CD1c-positive myeloid dendritic cell (primary cell): ENCODE measurements around the gene RALB.

ENCODE experiments used
- DNase-seq: peaks from one replicate; pipeline ENCODE4 v3.0.0-alpha.2; 2016; ENCODE audit errors: extremely low spot score

The RALB gene, protein sequence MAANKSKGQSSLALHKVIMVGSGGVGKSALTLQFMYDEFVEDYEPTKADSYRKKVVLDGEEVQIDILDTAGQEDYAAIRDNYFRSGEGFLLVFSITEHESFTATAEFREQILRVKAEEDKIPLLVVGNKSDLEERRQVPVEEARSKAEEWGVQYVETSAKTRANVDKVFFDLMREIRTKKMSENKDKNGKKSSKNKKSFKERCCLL

DNA sequence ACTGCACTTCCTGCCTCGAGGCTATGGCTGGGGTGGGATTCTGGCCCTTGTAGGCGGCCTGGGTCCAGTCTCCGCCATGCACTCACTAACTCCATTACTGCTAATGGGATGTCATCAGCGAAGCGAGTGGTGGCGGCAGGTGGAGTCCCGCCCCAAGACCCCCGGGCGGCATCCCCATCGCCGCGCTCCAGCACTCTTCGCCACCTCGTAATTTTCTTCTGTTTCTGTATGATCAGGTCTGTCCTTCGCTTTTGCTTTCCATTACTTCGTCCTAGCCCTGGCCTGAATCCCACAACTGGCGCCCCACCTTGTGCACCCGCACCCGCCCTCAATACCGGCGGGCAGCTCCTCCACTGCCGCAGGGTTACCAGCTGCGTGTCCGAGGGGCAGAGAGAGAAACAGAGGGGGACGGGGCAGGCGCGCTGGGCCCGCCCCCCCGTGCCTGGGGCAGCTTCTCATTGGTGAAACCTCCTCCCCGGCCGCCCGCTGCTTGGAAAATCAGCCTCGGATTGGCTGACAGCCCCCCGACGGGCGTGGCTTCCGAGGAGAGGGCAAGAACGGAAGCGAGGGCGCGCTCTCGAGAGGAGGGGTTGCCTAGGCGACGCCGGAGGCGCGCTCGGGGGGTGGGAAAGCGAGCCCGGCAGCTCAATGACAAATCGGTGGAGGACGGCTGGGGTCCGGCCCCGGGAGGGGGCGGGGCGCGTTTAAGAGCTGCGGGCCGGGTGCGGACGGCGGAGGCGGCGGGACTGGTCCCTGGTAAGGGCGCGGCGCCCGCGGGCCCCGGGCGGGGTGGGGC lies at the start of gene RALB:
RALB (plus strand) TSS at position 628 of the 796 bp plus-strand sequence. CDS start 25,813 bp downstream, outside the sequence.
- DNase-seq: peak; percentile 99

DNA sequence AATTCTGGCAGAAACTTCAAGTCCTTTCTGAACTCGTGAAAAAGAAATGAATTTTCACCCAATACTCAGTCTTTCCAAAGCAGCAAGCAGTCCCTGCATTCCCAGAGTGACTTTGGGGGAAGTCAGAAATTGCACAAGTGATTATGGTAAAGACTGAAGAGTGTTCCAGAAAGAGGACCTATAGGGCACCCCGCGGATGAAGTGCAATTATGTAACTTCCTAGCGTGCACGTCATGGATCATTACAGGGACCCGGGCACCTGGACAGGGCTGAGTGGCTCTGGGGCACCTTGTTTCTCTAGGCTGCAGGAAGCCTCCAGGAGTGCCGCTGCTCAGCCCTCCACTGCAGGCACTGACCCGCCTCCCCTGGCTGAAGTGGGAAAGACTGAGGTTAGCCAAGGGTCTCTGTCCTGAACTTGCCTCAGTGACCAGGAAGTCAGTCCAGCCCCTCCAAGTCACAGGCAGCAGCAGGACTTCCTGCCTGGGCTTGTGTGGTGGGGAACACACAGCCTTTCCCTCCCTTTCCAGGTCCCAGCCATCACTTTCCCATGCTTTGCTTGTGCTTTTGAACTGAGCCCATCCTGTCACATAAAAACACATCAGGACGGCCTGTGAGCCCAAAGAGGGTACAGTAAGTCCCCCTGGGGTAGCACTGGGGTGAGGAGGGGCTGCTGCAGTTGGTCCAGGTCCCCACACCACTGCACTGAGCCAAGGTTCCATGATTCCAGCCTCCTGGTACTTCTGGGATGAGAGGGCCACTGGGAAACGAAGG lies 49.2 kb upstream of the RALB start:
- DNase-seq: peak; percentile 63

DNA sequence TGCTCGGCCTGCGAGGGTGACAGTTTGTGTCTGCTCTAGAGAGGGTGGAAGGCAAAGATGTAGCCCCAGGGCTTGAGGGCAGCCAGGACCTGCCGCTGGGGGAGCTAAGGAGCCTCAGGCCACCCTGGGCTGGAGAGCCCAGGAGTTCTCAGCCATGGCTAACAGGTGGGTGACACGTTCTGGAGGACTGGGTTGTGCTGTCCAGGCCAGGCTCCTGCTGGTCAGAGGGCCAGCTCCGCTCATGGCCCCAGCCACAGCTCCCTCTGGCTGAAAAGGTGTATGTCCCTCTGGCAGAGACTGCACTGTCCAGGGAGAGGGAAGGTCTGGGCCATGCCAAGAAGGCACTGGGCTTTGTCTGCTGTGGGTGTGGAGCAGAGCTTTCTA lies 48.6 kb upstream of the RALB start:
- no peak for DNase-seq

DNA sequence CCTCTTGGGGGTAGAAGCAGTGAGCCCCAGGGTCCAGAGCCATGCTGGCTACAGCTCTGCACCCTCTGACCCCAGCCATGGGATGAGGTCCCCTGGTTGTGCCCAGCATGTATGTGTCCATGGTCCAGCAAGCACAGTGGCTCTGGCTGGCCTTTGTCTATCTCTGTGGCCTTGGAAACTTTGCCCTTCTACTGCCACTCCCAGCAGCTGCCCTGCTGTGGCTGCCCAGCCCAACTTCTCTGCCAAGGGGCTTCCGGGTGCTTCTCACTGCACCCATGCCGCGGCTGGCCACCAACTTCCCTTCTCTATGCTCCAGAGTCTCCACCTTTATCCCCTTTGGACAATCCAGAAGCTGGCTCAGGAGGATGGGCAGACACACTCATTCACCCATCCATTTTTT lies 48.2 kb upstream of the RALB start:
- DNase-seq: no peak

DNA sequence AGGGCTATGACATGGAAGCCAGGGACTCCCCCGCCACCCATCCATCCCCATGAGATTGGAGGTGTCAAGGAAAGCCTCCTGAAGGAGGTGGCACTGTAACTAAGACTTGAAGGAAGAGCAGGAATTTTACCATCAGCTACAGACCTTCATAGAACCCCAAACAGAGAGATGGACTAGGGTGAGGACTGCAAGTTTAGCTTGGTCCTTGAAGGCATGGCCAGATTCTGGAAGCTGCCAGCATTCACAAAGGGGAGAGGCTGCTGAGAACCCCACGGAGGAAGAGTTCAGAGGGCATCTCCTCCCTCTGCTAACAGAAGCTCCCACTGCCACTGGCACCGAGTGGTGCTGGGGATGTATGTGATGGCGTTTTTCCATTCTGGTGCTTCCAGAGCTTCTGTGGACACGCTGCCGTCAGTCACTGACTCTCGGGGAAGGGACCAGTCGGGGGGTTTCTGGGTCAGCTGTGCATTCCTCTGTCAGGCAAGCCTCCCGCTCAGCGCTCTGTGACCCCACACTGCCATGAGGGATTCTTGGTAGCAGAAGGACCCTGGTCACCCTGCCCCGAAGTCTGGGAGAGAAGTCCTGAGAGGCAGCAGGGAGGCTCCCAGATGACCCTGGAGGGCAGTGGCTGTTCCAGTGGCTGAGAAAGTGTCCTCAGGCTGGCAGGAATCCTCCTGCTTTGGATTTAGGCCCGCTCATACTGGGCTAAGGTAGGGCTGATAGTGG lies 47.5 kb upstream of the RALB start:
- no peak for DNase-seq

DNA sequence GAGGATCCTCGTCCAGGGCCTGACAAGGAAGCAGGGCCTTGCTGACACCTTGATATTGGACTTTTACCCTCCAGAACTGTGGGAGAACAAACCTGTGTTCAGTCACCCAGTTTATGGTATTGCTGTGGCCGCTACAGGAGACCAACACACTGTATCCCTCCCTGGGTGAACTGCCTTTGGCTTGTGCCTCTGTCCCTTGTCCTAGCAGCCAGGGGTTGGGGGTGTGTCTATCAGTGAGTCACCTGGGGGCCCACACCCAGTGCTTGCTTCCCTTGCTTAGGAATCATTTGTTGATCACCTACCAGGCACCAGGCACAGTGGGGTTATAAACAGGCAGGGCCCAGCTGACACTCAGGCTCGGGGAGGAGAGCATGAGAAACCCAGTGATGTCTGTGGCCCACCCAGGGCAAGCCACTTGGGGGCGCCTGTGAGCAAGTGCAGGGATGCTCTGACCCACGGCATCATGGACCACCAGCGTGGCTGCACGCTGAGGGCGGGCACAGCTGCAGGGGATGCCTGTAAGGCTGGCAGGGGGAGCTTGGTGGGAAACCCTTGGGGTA lies 46.5 kb upstream of the RALB start:
- DNase-seq: no peak

DNA sequence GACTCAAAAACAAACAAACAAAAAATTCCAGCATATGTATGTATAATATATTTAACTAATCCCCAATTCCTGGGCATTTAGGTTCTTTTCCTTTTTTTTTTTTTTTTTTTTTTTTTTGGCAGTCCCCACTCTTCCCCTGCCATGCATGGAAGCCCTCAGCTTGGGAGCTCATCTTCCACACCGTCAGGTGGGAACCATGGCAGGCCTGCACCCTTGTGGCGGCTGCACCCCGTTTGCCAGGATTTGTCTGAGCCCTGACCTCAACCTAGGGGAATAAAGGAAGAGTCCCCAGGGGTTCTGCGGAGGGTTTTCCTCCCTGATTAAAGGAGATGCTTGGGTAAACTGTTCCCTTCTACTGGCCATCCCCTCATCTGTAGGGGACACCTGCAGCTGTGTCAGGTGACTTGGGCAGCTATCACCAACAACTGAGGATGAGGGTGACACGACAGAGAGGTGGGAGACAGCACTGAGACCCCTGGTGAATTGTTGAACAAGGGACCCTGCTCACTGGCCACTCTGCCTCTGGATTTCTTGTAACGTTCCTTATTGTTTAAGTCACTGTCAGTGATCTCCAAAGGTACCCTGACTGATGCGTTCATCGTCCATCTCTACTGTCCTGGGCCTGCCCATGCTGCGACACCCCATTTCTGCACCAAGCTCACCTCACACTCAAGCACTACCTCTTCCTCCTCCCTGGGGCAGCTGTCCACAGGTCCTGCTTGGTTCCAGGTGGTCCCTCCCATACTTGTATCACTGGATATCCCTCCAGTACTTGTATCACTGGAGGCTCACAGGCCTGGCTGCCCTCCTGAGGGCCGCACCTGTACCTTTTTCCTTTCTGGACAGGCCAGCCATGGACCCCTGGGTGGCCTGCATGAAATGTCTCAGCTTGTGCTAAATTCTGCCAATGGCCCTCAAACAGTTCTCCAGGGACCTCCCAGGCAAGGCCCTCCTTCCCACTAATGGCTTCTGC lies 44.0 kb upstream of the RALB start:
- DNase-seq: no peak

DNA sequence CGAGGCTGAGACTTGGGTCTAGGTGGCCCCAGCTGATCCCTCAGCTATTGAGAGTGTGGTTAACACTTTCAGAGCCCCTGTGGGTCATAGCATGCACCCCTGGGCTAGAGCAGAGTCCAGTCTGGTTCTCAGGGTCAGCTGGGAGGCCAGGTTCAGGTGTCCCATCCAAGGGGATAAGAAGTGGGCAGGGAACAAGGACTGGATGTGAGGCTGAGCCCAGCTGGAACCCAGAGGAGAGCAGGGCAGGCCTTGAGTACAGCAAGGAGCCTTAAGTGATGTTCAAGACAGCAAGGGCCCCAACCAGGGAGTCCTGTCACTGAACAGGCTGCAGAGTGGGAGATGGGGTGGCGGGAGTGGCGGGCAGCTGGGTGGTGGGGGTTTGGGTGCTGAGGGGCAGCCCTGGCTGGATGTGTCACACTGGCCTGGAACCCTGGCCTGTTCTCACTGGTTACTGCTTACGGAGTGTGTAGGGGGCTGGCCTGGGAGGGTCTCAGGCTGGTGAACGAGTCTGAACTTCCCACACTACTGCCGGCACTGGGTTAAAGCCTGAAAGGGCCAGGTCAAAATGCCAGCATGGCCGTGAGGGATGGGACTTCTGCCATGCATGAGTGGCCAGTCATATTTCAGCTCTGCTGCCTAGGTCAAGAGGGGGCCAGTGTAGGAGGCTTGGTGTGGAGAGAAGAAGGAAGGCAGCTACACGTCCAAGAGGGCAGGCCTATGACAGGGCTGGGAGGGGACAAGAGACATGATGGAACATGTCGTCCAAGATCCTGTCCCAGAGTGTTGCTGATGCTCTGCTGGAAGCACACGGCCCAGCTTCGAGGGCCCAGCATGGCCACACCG lies 43.0 kb upstream of the RALB start:
- DNase-seq: no peak

DNA sequence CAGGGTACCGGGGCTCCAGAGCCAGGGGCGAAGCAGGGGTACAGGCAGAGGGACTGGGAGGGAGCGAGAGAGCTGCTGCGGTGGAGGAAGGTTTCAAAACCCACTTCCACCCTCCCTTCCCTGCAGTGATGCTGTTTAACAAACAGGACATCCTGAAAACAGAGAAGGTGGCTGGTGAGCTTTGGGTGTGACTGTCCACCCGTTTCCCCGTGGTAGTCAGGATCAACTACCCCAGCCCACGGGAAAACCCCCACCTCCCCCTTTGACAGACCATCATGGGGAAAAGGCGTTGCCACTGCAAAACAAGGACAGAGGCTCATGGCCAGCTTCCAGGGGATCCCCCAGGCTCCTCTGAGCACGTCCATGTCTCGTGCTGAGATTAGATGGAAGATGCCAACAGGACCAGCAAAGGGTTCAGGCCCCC lies 42.4 kb upstream of the RALB start:
- DNase-seq: no peak

DNA sequence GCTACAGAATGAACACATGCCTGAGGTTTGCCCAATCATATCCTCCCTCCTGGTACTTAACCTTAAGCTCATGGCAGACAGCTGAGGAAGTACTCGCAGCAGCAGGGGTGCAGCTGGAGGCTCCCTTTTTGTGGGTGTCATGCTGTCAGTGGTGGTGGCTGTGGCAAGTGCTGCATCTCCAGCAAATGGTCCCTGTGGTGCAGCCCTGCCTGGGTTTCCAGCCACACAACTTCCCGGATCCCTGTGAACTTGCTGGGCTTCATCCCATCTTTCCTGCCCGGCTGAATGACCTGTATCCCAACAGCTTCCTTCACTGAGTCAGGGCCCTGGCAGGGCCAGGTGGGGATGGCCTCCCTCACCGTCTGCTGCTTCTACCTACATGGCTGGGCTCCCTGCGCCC lies 34.5 kb upstream of the RALB start:
- DNase-seq: no peak

DNA sequence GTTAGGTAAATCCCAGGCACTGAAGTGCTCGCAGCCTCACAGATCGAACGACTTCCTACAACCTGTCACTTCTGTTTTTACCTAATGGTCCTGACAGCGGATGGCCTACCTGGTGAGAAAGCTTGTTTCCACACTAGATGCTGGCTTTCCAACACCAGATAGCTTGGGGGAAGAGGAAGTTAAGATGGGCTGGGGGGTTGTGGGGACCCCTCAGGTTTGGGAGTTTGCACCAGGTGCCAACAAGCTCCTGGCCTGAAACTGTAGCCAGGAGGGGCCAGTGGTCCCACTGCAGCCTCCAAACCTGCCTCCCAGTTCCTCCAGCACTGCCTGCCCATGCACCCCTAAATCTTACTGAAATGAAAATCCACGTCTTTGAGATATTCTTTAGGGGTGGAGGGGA lies 33.4 kb upstream of the RALB start:
- DNase-seq: no peak

DNA sequence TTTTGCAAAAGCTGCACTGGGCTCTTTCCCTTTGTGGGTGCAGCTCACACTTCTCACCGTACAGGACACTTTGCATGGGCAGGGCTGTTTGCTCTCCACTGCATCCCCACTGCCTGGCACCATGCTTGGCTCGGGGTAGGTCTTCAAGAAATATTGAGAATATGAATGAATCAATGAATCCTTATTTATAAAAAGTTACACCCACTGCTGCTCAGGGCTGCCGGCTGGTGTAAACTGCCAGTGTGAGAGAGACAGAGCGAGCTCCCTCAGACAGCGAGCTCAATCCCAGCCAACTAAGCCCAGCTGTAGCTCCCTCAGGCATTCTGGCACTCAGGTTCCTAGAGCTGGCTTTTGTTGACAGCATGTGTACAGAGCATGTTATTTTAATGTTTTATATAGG lies 32.9 kb upstream of the RALB start:
- DNase-seq: no peak

DNA sequence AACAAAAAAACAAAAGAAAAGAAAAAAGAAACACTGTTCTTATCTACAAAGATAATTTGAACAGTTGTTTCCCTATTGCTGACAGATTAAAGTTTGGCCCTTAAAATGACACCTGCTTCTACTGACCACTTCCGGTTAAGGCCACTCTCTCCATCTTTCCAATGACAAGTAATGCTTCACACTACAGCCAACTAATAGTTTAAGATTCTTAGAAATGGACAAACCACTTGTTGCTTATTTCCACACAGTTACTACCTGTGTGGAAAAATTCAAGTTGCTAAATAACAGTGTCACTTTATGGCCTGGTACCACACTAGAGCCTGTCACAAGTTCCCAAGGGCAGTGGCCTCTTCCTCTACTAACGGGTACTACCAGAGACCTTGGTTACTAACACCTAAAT lies 31.9 kb upstream of the RALB start:
- DNase-seq: no peak

DNA sequence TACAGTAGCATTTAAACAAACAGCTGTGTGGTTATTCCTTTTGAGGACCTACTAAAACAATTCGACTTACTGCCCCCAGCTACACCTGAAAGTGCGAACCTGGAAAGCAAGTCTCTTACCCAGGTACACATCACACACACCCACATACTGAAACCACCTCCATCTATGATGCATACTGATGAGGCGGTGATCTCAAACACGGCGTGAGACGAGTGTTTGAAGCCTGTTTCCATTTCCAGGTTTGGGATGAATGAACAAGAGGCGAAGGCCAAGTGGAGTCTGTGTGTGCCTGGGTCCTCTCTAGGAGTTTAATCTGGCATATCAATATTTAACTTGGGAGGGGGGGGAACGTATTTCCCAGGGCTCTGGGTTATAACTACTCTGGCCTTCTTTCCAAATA lies 31.0 kb upstream of the RALB start:
- DNase-seq: no peak

DNA sequence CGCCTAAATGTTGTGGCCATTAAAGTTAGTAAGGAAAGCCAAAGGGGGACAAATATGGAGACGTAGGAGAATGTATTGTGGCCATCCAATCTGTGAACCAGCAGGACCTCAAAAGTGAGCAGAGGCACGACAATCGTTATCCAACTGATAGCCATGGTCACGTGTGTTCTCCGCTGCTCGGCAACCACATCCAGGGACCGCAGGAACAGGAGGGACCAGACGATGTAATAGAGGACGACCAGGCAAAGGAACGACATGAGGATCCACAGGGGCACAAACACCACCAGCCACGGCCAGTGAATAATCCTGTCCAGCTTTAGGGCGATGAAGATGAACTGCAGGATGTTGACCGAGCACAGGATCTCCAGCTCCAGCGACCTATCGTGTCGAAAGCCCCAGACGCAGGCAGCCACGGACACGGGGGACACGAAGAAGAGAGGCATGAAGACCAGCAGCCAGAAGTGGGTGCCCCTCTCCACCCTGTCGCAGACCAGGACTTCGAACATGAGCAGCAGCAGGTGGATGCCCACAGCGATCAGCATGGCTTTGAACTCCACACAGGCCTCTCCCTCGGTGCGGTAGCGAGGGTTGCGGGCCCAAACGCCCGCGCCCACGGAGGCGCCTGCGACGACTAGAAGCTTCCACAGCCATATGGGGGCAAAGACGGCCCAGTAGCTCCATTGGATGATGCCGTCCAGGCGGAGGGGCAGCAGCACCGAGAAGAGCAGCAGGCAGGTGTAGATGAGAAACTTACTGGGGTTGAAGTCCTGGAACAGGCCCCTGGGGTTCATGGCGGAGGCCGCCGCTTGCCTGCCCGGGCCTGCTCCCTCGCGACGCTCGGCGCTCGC lies 30.2 kb upstream of the RALB start:
- DNase-seq: no peak

DNA sequence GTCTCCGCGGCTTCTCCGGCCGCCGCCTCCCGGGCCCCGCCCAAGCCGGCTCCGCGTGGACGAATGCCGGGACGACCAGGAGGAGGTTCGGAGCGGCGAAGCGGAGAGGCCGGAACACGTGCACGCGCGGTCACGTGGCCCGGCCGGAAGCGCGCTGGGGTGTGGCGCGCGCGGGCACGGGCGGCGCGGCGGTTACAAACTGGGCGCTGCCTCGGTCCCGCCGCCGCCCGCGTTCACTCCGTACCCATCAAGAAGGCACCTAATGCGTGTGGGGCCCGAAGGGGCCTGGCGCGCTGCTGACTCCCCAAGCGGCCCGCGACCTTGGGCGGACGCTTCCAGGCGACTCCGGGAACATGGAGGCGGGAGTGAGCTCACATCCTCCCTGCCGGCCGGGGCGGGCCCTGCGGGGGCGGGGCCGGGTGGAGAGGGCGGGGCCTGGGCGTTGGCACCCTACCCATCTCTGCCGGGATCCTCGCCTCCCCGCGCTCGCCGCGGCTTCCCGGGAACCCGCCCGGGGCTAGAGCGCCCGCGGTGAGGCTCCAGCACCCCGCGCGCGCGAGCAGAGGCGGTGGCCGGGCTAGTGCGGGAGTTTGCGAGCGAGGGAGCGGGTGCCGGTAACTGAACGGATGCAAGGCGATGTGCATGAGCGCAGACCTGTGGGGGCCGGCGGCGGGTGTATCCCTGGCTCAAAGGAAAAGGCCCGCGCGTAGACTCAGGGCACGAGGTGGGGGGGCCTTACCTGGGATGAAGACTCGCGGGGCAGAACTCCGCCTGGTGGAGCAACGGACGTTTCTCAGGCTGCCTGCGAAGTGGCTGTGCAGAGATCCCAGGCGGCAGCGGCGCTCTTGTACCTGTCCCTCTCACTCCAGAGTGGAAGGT lies 29.4 kb upstream of the RALB start, which contains the start of gene TMEM185B:
TMEM185B (minus strand) TSS at position 367 of the 879 bp plus-strand sequence. CDS start 424 bp downstream, outside the sequence.
- peak; percentile 96 for DNase-seq

DNA sequence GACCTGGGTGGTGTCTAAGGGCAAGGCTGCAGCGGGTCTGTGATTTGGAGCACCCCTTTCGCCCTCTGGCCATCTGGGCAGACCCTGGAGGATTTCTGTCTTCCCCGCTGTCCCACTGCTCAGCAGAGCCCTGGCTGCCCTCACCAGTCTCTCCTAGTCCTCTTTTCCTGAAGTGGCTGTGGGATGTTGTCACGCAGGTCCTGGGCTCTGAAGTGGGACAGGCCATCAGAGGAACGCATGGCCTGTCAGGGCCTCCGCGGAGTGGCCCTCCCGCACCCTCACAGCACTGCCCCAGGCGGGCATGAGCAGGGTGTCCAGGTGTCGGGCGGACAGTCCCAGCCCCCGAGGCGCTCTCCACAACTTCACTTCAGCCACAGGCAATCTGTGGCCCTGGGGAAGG lies 28.4 kb upstream of the RALB start:
- no peak for DNase-seq
